Keratinocyte (primary cell): ENCODE data around the gene APPL1. TPM values are rescaled to one million over a fixed set of nuclear protein-coding genes. Genes with fewer than 3 reads are reported as not detected.
A peak's percentile ranks its signal among the peaks of the same experiment; 100 is the strongest.
"Not testable (repeated sequence)": the region's sequence is repeated elsewhere in the genome, so short reads cannot be mapped to it uniquely, and the experiment has no call there.

Experiments
- DNase-seq: peaks from one replicate; pipeline ENCODE4 v3.0.0-alpha.2; 2011; ENCODE audit warnings: low read depth, missing footprints, low spot score
- FAIRE-seq: peaks from 2 replicates; lab custom pipeline; 2011; peaks lifted over from hg19 to GRCh38; lab: Jason Lieb, UNC
- H2AFZ ChIP-seq: 2 replicates; pipeline ENCODE4 v1.6.0; 2012; ENCODE audit warnings: low read length, control low read depth, inconsistent platforms; ENCODE audit not compliant: control insufficient read depth
- H3K27ac ChIP-seq: 2 replicates; pipeline ENCODE4 v1.5.1; 2011; ENCODE audit warnings: low read length; ENCODE audit not compliant: control insufficient read depth, insufficient read depth
- H3K27me3 ChIP-seq: 3 replicates; pipeline ENCODE4 v1.6.0; 2011; ENCODE audit warnings: low read length; ENCODE audit not compliant: control insufficient read depth, insufficient read depth; ENCODE audit errors: extremely low read depth
- H3K36me3 ChIP-seq, 2 experiments: 2 replicates in 1 of 2; 3 replicates in 1 of 2; pipeline ENCODE4 v1.5.1; 2011; ENCODE audit warnings: low read length in 2 of 2, mild to moderate bottlenecking in 1 of 2; ENCODE audit not compliant: control insufficient read depth in 2 of 2, insufficient read depth in 2 of 2; ENCODE audit errors: extremely low read depth in 1 of 2
- H3K4me1 ChIP-seq: 3 replicates; pipeline ENCODE4 v1.5.1; 2011; ENCODE audit warnings: low read length; ENCODE audit not compliant: control insufficient read depth, insufficient read depth; ENCODE audit errors: extremely low read depth
- H3K4me2 ChIP-seq: 3 replicates; pipeline ENCODE4 v1.6.0; 2011; ENCODE audit warnings: low read depth, low read length; ENCODE audit not compliant: control insufficient read depth, insufficient read depth; ENCODE audit errors: extremely low read depth
- H3K4me3 ChIP-seq, 3 experiments: fragments of 200-600 bp in 1 of 3; sonication (generic) in 1 of 3; 2 replicates in 2 of 3; 3 replicates in 1 of 3; pipeline ENCODE4 v1.5.1; 2011 to 2016; ENCODE audit warnings: low read length in 3 of 3, mild to moderate bottlenecking in 3 of 3, control low read depth in 2 of 3, inconsistent platforms in 1 of 3, low read depth in 1 of 3, mixed read lengths in 1 of 3, mixed run types in 1 of 3, moderate library complexity in 1 of 3; ENCODE audit not compliant: control insufficient read depth in 2 of 3, insufficient read depth in 2 of 3; ENCODE audit errors: extremely low read depth in 1 of 3
- H3K79me2 ChIP-seq: 2 replicates; pipeline ENCODE4 v1.6.0; 2012; ENCODE audit warnings: low read length; ENCODE audit not compliant: control insufficient read depth, insufficient read depth
- H3K9ac ChIP-seq: 3 replicates; pipeline ENCODE4 v1.6.0; 2011; ENCODE audit warnings: low read length; ENCODE audit not compliant: control insufficient read depth, insufficient read depth; ENCODE audit errors: extremely low read depth
- H3K9me1 ChIP-seq: 3 replicates; pipeline ENCODE4 v1.6.0; 2011; ENCODE audit warnings: low read length; ENCODE audit not compliant: control insufficient read depth, insufficient read depth; ENCODE audit errors: extremely low read depth
- H3K9me3 ChIP-seq: 2 replicates; pipeline ENCODE4 v1.5.1; 2012; ENCODE audit warnings: low read depth, low read length; ENCODE audit not compliant: control insufficient read depth
- H4K20me1 ChIP-seq: 3 replicates; pipeline ENCODE4 v1.6.0; 2011; ENCODE audit warnings: low read length; ENCODE audit not compliant: control insufficient read depth, insufficient read depth; ENCODE audit errors: extremely low read depth
- EZH2 ChIP-seq: IDR thresholded peaks from one replicate; pipeline ENCODE4 v1.6.1; 2012; ENCODE audit warnings: inconsistent platforms, mild to moderate bottlenecking, low read length, moderate library complexity
- dilution Hi-C: fragments of 300-500 bp; cut with MboI; formaldehyde crosslinking; loops from one replicate; pipeline ENCODE4 v1.7.0; 2020; ENCODE audit warnings: low sequenced_read_pairs; ENCODE audit not compliant: extremely low pct_ligation_motif_present
- polyA plus RNA-seq, 5 experiments: library from polyadenylated mRNA; depleted of rRNA in 3 of 5; stranded (reverse) in 3 of 5; stranded (forward) in 1 of 5; unstranded in 1 of 5; fragments of >200 nt; gene quantifications; 1 replicate in 1 of 5; 2 replicates in 3 of 5; 3 replicates in 1 of 5; pipeline versions ENCODE4 v1.2.1 to v1.2.3, GENCODE V29; 2011 to 2012; ENCODE audit warnings: missing spikeins in 2 of 5, low read depth in 1 of 5, low replicate concordance in 1 of 5
- TF ChIP-seq, protein P1 (sequence below), 3 experiments: IDR thresholded peaks in 1 of 3; conservative IDR thresholded peaks in 1 of 3; optimal IDR thresholded peaks in 1 of 3; 2 replicates in 2 of 3; 3 replicates in 1 of 3; pipeline versions ENCODE3 to v1.5.1; 2011; ENCODE audit warnings: low read length in 3 of 3, mild to moderate bottlenecking in 3 of 3, moderate library complexity in 2 of 3, control low read depth in 1 of 3, inconsistent platforms in 1 of 3; ENCODE audit not compliant: insufficient read depth in 2 of 3; ENCODE audit errors: extremely low read depth in 1 of 3

The APPL1 gene
- polyA plus RNA-seq, 1 donor (not counting 4 experiments of a cell fraction or from before 2014, with no cell fraction given), result 25.6 TPM

DNA sequence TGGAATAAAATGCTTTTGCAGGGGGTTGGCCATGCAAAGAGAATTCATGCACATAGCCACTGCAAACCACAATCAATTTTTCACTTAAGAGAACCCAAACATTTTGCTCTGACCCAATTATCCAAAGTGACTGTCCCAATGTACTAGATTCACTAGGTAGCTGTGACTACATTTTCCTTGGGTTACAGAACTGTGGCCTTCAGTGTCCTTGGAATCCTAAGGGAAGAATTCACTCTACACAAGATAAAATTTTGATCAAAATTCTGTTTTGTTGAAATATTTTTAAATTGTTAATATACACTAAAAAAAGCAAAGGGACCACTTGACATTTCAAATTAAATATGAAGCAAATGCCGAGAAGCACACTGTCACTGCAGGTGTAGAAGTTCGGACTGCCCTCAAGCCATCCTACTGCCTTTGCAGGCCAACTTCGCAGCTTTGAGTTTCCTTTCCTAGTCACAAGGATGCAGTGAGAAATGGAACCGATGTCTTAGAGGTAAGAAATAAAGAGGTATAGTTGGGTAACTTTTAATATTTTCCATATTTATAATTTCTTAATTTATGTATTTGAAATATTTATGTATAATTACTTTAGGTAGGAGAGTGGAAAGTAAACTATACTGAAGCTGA, 65.5 kb downstream of the APPL1 start:
- H3K9ac ChIP-seq, result no peak overlapping the region
- no peak overlapping the region for H3K27ac ChIP-seq
- H3K4me2 ChIP-seq, result no peak overlapping the region
- H3K4me1 ChIP-seq, result no peaks in the 10 kb centered on the region
- no peak overlapping the region for H2AFZ ChIP-seq
- dilution Hi-C loops, result no loop called here
- H3K9me3 ChIP-seq, result no peaks in the 10 kb centered on the region
- FAIRE-seq (no peak), DNase-seq (no peak)
- no peak for TF ChIP-seq EZH2
- TF ChIP-seq, protein P1, sequence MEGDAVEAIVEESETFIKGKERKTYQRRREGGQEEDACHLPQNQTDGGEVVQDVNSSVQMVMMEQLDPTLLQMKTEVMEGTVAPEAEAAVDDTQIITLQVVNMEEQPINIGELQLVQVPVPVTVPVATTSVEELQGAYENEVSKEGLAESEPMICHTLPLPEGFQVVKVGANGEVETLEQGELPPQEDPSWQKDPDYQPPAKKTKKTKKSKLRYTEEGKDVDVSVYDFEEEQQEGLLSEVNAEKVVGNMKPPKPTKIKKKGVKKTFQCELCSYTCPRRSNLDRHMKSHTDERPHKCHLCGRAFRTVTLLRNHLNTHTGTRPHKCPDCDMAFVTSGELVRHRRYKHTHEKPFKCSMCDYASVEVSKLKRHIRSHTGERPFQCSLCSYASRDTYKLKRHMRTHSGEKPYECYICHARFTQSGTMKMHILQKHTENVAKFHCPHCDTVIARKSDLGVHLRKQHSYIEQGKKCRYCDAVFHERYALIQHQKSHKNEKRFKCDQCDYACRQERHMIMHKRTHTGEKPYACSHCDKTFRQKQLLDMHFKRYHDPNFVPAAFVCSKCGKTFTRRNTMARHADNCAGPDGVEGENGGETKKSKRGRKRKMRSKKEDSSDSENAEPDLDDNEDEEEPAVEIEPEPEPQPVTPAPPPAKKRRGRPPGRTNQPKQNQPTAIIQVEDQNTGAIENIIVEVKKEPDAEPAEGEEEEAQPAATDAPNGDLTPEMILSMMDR (optimal IDR thresholded peaks at IDR 0.05 in 1 of 3, IDR thresholded peaks at IDR 0.05 in 1 of 3, conservative IDR thresholded peaks at IDR 0.05 in 1 of 3; ENCODE audit: extremely low read depth in 1 of 3, insufficient read depth in 2 of 3, low read length in 3 of 3), result no peak
- no peaks in the 10 kb centered on the region for H4K20me1 ChIP-seq
- H3K36me3 ChIP-seq, result no peaks in the 10 kb centered on the region
- H3K9me1 ChIP-seq, result no peaks in the 10 kb centered on the region
- H3K4me3 ChIP-seq, result no peak overlapping the region
- H3K27me3 ChIP-seq, result no peaks in the 10 kb centered on the region
- no peaks in the 10 kb centered on the region for H3K79me2 ChIP-seq

DNA sequence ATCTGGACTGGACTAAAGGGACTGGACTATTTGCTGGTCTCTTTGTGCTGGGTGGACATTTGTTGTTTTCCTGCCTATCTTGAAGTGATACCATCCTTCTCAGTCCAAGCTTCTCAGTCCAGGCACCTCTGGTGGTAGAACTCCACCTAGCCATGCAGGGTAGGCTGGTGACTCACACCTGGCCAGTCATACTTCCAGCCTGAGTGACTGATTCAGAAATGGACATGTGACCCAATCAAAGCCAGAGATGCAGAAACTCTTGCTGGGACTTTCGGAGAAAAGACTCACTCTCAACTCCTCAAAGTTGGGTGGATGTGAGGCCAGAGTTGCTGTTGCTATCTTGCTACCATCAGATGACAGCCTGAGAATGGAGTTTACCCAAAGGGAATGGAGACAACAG, 70.5 kb downstream of the APPL1 start:
- H3K27ac ChIP-seq, result no peak overlapping the region
- no peaks in the 10 kb centered on the region for H3K36me3 ChIP-seq
- H3K9me3 ChIP-seq, result no peaks in the 10 kb centered on the region
- no peak overlapping the region for H3K4me2 ChIP-seq
- no peak overlapping the region for H3K9ac ChIP-seq
- dilution Hi-C loops, result no loop called here
- TF ChIP-seq, protein P1 (optimal IDR thresholded peaks at IDR 0.05 in 1 of 3, IDR thresholded peaks at IDR 0.05 in 1 of 3, conservative IDR thresholded peaks at IDR 0.05 in 1 of 3; ENCODE audit: extremely low read depth in 1 of 3, insufficient read depth in 2 of 3, low read length in 3 of 3), result peak; percentile 5 to 60 (median 31)
- no peak for TF ChIP-seq EZH2
- no peaks in the 10 kb centered on the region for H3K4me1 ChIP-seq
- FAIRE-seq (peak; percentile 58), DNase-seq (no peak)
- no peaks in the 10 kb centered on the region for H3K79me2 ChIP-seq
- H3K27me3 ChIP-seq, result no peaks in the 10 kb centered on the region
- H4K20me1 ChIP-seq, result no peaks in the 10 kb centered on the region
- no peak overlapping the region for H3K4me3 ChIP-seq
- no peak overlapping the region for H2AFZ ChIP-seq
- H3K9me1 ChIP-seq, result no peaks in the 10 kb centered on the region

DNA sequence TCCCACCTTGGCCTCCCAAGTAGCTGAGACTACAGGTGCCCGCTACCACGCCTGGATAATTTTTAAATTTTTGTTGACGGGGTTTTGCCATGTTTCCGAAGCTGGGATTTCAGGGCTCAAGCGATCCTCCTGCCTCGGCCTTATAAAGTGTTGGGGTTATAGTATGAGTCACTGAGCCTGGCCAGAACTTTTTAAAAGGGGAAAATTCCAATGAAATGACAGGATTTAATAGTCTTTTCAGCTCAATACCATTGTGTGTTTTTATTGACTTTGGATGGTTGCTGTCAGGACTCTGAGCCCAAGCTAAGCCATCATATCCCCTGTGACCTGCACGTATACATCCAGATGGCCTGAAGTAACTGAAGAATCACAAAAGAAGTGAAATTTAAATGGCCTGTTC, 76.0 kb downstream of the APPL1 start:
- FAIRE-seq, H3K27ac ChIP-seq, H3K4me1 ChIP-seq, H3K27me3 ChIP-seq, H3K9me3 ChIP-seq, H3K79me2 ChIP-seq, DNase-seq, dilution Hi-C loops, H3K4me3 ChIP-seq, H3K36me3 ChIP-seq, H3K4me2 ChIP-seq, H4K20me1 ChIP-seq, H3K9ac ChIP-seq, H3K9me1 ChIP-seq, H2AFZ ChIP-seq: not testable (repeated sequence)
